ENCODE results near the gene PRSS36.
"Not testable (repeated sequence)": the region's sequence is repeated elsewhere in the genome, so short reads cannot be mapped to it uniquely, and the experiment has no call there.

The PRSS36 gene

GRCh38 chr16:31170048-31170447 lies 20.2 kb upstream of the PRSS36 start:
- not testable (repeated sequence) for H3K9me3 Mint-ChIP-seq; H3K4me3 Mint-ChIP-seq; H3K4me1 Mint-ChIP-seq (ENCODE audit: low read depth); H3K36me3 Mint-ChIP-seq (ENCODE audit: low read depth); H3K27ac Mint-ChIP-seq; H3K27me3 Mint-ChIP-seq (ENCODE audit: low read depth)

- no peaks in the 10 kb centered on the region for H3K9me3 Mint-ChIP-seq
- no peak overlapping the region for H3K4me3 Mint-ChIP-seq
- H3K27ac Mint-ChIP-seq, result no peak overlapping the region
- no peaks in the 10 kb centered on the region for H3K4me1 Mint-ChIP-seq (ENCODE audit: low read depth)
- no peaks in the 10 kb centered on the region for H3K27me3 Mint-ChIP-seq (ENCODE audit: low read depth)
- no peaks in the 10 kb centered on the region for H3K36me3 Mint-ChIP-seq (ENCODE audit: low read depth)
These were observed 19.0 kb upstream of the PRSS36 start for GRCh38 chr16:31168848-31169247.

DNA sequence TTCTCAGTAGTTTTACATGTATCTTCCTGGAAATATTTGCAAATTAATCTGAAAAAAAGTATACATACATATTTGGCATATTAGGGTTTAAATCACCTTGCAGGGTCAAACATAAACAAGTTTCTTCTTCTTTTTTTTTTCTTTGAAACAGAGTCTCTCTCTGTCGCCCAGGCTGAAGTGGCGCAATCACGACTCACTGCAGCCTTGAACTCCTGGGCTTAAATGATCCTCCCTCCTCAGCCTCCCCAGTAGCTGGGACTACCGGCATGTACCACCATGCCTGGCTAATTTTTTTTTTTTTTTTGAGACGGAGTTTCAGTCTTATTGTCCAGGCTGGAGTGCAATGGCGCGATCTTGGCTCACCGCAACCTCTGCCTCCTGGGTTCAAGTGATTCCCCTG lies 17.4 kb upstream of the PRSS36 start:
- Mint-ChIP-seq H3K27me3 (ENCODE audit: low read depth) (no peaks in the 10 kb centered on the region), H3K36me3 (ENCODE audit: low read depth) (no peaks in the 10 kb centered on the region), H3K4me3 (no peak overlapping the region), H3K9me3 (no peaks in the 10 kb centered on the region), H3K27ac (no peak overlapping the region), H3K4me1 (ENCODE audit: low read depth) (no peaks in the 10 kb centered on the region)

GRCh38 chr16:31157136-31157535 lies 7.3 kb upstream of the PRSS36 start:
- H3K36me3 Mint-ChIP-seq (ENCODE audit: low read depth), result no peaks in the 10 kb centered on the region
- no peaks in the 10 kb centered on the region for H3K9me3 Mint-ChIP-seq
- no peak overlapping the region for H3K27ac Mint-ChIP-seq
- H3K4me1 Mint-ChIP-seq (ENCODE audit: low read depth), result peaks cover 1% of the 10 kb centered on the region
- H3K27me3 Mint-ChIP-seq (ENCODE audit: low read depth), result peaks cover 18% of the 10 kb centered on the region
- no peak overlapping the region for H3K4me3 Mint-ChIP-seq

DNA sequence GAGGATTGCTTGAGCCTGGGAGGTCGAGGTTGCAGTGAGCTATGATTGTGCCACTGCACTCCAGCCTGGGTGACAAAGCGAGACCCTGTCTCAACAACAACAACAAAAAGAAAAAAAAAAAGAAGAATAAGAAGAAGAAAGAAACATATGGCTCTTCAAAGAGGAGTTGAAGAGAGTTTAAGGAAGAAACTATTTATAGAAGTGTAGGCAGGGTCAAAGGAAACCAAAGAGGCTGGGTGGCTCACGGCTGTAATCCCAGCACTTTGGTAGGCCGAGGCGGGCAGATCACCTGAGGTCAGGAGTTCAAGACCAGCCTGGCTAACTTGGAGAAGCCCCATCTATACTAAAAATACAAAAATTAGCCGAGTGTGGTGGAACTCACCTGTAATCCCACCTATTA lies 1.1 kb upstream of the PRSS36 start:
- H3K4me3 Mint-ChIP-seq; H3K36me3 Mint-ChIP-seq (ENCODE audit: low read depth); H3K4me1 Mint-ChIP-seq (ENCODE audit: low read depth); H3K9me3 Mint-ChIP-seq; H3K27ac Mint-ChIP-seq: not testable (repeated sequence)
- H3K27me3 Mint-ChIP-seq (ENCODE audit: low read depth), result peaks cover 14% of the 10 kb centered on the region

DNA sequence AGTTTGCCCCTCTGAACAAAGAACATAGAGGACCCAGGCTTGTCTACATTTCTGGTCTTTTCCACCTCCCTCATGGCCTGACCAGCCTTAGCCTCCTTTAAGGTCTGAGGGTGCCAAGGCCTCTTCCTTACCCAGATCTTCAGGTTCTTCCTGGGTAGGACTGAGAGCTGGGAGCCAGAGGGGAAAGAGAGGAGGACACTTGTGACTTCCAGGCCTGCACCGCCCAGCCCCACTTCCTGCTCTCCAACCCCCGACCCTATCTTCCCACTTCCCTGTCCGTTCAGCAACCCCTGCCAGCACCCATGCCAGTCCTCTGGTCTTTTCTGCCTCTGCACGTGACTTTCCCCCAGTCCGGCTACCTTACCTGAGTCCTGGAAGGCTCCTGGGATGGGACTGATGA lies 534 bp downstream of the PRSS36 start:
- H3K4me1 Mint-ChIP-seq (ENCODE audit: low read depth), result no peaks in the 10 kb centered on the region
- no peak overlapping the region for H3K4me3 Mint-ChIP-seq
- peaks cover 14% of the 10 kb centered on the region for H3K27me3 Mint-ChIP-seq (ENCODE audit: low read depth)
- no peaks in the 10 kb centered on the region for H3K36me3 Mint-ChIP-seq (ENCODE audit: low read depth)
- H3K27ac Mint-ChIP-seq, result no peak overlapping the region
- no peaks in the 10 kb centered on the region for H3K9me3 Mint-ChIP-seq

DNA sequence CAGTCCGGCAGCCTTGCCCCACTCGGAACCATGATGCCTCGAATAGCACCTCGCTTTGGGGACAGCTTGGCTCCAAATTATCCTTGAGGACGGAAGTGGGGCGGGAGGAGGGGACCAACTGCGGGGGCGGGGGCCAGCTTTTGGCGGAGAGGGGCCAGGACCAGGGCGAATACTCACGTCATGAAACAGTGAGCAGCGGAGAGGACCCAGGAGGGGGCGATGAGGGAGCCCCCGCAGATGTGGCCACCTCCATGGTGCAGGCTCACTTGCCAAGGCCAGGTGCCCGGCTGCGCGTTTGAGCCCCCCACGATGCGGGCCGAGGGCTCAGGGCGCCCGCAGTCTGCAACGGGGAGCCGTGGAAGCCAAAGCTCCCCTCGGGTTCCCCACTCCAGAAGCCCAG lies 970 bp downstream of the PRSS36 start:
- Mint-ChIP-seq H3K27me3 (ENCODE audit: low read depth) (peaks cover 17% of the 10 kb centered on the region), H3K4me1 (ENCODE audit: low read depth) (no peaks in the 10 kb centered on the region), H3K9me3 (no peaks in the 10 kb centered on the region), H3K27ac (no peak overlapping the region), H3K36me3 (ENCODE audit: low read depth) (no peaks in the 10 kb centered on the region), H3K4me3 (no peak overlapping the region)

- no peaks in the 10 kb centered on the region for H3K4me1 Mint-ChIP-seq (ENCODE audit: low read depth)
These were observed 1.6 kb downstream of the PRSS36 start for GRCh38 chr16:31148281-31148728.

GRCh38 chr16:31147574-31147973 lies 2.3 kb downstream of the PRSS36 start:
- Mint-ChIP-seq H3K36me3 (ENCODE audit: low read depth) (no peaks in the 10 kb centered on the region), H3K4me3 (no peak overlapping the region), H3K9me3 (no peaks in the 10 kb centered on the region), H3K4me1 (ENCODE audit: low read depth) (no peaks in the 10 kb centered on the region), H3K27me3 (ENCODE audit: low read depth) (peaks cover 20% of the 10 kb centered on the region), H3K27ac (no peak overlapping the region)

More at GRCh38 chr16:31148281-31148728, 1.6 kb downstream of the PRSS36 start:
- Mint-ChIP-seq H3K9me3 (no peaks in the 10 kb centered on the region), H3K27ac (no peak overlapping the region), H3K4me3 (no peak overlapping the region), H3K27me3 (ENCODE audit: low read depth) (peaks cover 20% of the 10 kb centered on the region), H3K36me3 (ENCODE audit: low read depth) (no peaks in the 10 kb centered on the region)

- H3K27ac Mint-ChIP-seq, result no peak overlapping the region
- H3K4me3 Mint-ChIP-seq, result no peak overlapping the region
- H3K4me1 Mint-ChIP-seq (ENCODE audit: low read depth), result peaks cover 3% of the 10 kb centered on the region
- no peaks in the 10 kb centered on the region for H3K9me3 Mint-ChIP-seq
- no peaks in the 10 kb centered on the region for H3K36me3 Mint-ChIP-seq (ENCODE audit: low read depth)
- H3K27me3 Mint-ChIP-seq (ENCODE audit: low read depth), result peaks cover 15% of the 10 kb centered on the region
These were observed 4.4 kb downstream of the PRSS36 start for GRCh38 chr16:31145398-31145990.

DNA sequence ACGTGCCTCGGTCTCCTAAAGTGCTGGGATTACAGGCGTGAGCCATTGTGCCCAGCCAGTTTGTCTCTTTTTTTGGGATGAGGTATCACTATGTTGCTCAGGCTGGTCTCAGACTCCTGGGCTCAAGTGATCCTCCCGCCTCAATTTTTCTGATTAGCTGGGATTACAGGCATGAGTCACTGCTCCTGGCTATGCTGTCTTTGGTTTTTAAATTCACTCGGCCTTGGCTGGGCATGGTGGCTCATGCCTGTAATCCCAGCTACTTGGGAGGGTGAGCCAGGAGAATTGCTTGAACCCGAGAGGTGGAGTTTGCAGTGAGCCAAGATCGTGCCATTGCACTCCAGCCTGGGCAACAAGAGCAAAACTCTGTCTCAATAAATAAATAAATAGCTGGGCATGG lies 5.4 kb downstream of the PRSS36 start:
- not testable (repeated sequence) for H3K4me1 Mint-ChIP-seq (ENCODE audit: low read depth); H3K9me3 Mint-ChIP-seq; H3K4me3 Mint-ChIP-seq; H3K36me3 Mint-ChIP-seq (ENCODE audit: low read depth); H3K27ac Mint-ChIP-seq
- H3K27me3 Mint-ChIP-seq (ENCODE audit: low read depth), result peaks cover 15% of the 10 kb centered on the region

DNA sequence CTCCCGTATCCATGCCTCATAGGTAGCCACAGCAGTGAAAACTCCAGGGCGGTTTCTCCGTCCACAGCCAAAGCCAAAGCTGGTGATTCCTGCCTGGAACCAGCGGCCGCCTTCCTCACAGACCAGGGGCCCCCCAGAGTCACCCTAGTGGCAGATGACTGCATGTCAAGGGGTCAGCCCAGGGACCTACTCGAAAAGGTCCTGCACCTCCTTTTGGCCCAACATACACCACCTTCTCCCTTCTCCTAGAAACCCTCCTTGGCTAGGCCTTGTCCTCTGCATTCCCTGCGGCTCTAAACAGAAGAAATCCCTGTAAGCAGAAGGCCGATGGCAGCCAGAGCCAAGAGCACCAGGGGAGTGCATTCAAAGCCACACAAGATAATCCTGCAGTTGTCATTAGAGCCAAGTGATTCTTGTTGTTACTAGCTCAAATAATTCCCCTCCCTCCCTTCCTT lies 6.1 kb downstream of the PRSS36 start:
- Mint-ChIP-seq H3K4me1 (ENCODE audit: low read depth) (peaks cover 3% of the 10 kb centered on the region), H3K27me3 (ENCODE audit: low read depth) (peaks cover 15% of the 10 kb centered on the region), H3K9me3 (no peaks in the 10 kb centered on the region), H3K4me3 (peak overlapping the region; percentile 65), H3K36me3 (ENCODE audit: low read depth) (no peaks in the 10 kb centered on the region), H3K27ac (peak overlapping the region; percentile 71)

GRCh38 chr16:31143011-31143693 lies 6.7 kb downstream of the PRSS36 start:
- peak overlapping the region; percentile 55 for H3K27ac Mint-ChIP-seq
- H3K4me1 Mint-ChIP-seq (ENCODE audit: low read depth), result peaks cover 3% of the 10 kb centered on the region
- H3K4me3 Mint-ChIP-seq, result peak overlapping the region; percentile 65
- peaks cover 15% of the 10 kb centered on the region for H3K27me3 Mint-ChIP-seq (ENCODE audit: low read depth)
- H3K9me3 Mint-ChIP-seq, result no peaks in the 10 kb centered on the region
- H3K36me3 Mint-ChIP-seq (ENCODE audit: low read depth), result no peaks in the 10 kb centered on the region

DNA sequence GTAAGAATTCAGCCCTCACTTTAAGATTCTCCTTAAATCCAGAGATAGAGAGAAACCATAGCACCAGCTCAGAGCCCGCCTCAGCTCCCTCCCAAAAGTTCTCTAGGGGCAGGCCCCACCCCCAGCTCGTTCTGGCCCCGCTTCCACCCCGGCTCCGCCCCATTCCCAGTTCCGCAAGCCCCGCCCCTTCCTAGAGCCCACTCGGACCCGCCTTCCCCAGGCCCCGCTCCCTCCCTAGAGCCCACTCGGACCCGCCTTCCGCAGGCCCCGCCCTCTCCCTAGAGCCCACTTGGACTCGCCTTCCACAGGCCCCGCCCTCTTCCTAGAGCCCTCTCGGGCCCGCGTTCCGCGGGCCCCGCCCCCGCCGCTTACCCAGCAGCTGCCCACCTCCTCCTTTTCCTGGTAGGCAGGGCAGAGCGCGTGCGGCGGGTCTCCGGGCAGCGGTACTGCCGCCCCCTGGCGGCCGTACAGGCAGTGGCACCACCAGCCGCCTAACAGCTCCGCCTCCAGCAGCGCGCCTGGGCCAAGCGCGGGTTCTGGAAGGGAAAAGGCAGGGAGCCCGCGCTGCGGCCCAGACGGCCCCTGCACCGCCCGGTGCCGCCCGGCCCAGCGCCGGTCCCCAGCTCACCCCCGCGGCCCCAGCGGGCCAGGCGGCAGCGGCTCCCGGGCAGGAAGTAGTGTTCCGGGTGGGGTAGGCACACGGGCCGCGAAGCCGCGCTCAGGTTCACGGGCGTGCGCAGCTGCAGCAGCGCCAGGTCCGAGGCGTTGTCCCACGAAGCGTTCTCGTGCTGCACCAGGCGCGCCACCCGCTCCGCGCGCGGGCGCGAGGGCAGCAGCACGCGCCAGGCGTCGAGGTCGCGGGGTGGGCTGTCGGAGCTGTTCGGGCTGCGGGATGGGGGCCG lies 7.5 kb downstream of the PRSS36 start:
- H3K9me3 Mint-ChIP-seq, result no peaks in the 10 kb centered on the region
- peaks cover 9% of the 10 kb centered on the region for H3K27me3 Mint-ChIP-seq (ENCODE audit: low read depth)
- peak overlapping the region; percentile 63 for H3K4me3 Mint-ChIP-seq
- H3K36me3 Mint-ChIP-seq (ENCODE audit: low read depth), result no peaks in the 10 kb centered on the region
- peak overlapping the region; percentile 74 for H3K27ac Mint-ChIP-seq
- peaks cover 3% of the 10 kb centered on the region for H3K4me1 Mint-ChIP-seq (ENCODE audit: low read depth)
